Tibial nerve (tissue), 4 donors: Measurements from ENCODE around the gene UACA. TPM values are rescaled to one million over a fixed set of nuclear protein-coding genes. Genes with fewer than 3 reads are reported as not detected.
"Not testable (repeated sequence)": the region's sequence is repeated elsewhere in the genome, so short reads cannot be mapped to it uniquely, and the experiment has no call there.

ENCODE experiments used
- DNase-seq, 2 donors: peaks; one replicate each; pipeline ENCODE4 v3.0.0-alpha.2; 2019; ENCODE audit warnings: low spot score in 2 of 2
- H3K27ac ChIP-seq, 4 donors: fragments of 200-600 bp; sonication (generic) in 3 of 4; one replicate each; pipeline ENCODE4 v1.5.1; 2017 to 2019; ENCODE audit warnings: mild to moderate bottlenecking in 1 of 4
- H3K27me3 ChIP-seq, 2 donors: fragments of 200-600 bp; sonication (generic) in 1 of 2; one replicate each; pipeline versions ENCODE4 v1.5.1 to v1.6.0; 2017 to 2019
- H3K36me3 ChIP-seq, 3 donors: fragments of 200-600 bp; sonication (generic); one replicate each; pipeline ENCODE4 v1.5.1; 2018 to 2019
- H3K4me1 ChIP-seq, 4 donors: fragments of 200-600 bp; sonication (generic) in 3 of 4; one replicate each; pipeline ENCODE4 v1.5.1; 2017 to 2019
- H3K4me3 ChIP-seq, 4 donors: fragments of 200-600 bp; sonication (generic) in 3 of 4; one replicate each; pipeline ENCODE4 v1.5.1; 2017 to 2019; ENCODE audit warnings: mild to moderate bottlenecking in 1 of 4, moderate library complexity in 1 of 4
- H3K9me3 ChIP-seq, 4 donors: fragments of 200-600 bp; sonication (generic) in 3 of 4; one replicate each; pipeline ENCODE4 v1.5.1; 2017 to 2019
- CTCF ChIP-seq, 5 experiments: fragments of 200-600 bp in 3 of 5; fragments of 450-650 bp in 2 of 5; sonication (generic) in 3 of 5; IDR thresholded peaks; one replicate each; pipeline ENCODE4 v1.5.1; 2016 to 2019; ENCODE audit warnings: antibody characterized with exemption in 5 of 5, mild to moderate bottlenecking in 3 of 5, moderate library complexity in 2 of 5
- EP300 ChIP-seq, 2 donors: sonication (generic); formaldehyde crosslinking; IDR thresholded peaks; one replicate each; pipeline ENCODE4 v1.6.1; 2017; ENCODE audit warnings: antibody characterized with exemption in 2 of 2, mild to moderate bottlenecking in 1 of 2
- POLR2A ChIP-seq, 2 donors: fragments of 450-650 bp; IDR thresholded peaks; one replicate each; pipeline ENCODE4 v1.6.1; 2017; ENCODE audit warnings: antibody characterized with exemption in 2 of 2, mild to moderate bottlenecking in 2 of 2, moderate library complexity in 2 of 2
- WGBS, 2 donors: methylation state at CpG; one replicate each; pipeline ENCODE4 v1.1.5; 2018; 5-methylcytosine and 5-hydroxymethylcytosine counted together
- total RNA-seq, 4 donors: library from RNA; depleted of rRNA; stranded (reverse); fragments of >200 nt; gene quantifications; one replicate each; pipeline ENCODE4 v1.1.0, GENCODE V29; 2016

UACA gene
- total RNA-seq, 4 donors from 2014 or later = 107 to 210 (median 168) TPM

GRCh38 chr15:70741107-70741531 lies 22.2 kb downstream of the UACA start:
- Histone ChIP-seq H3K4me1 (peaks cover 0 to 75% (median 29%) of the 10 kb centered on the region in 4 donors), H3K27me3 (no peaks in the 10 kb centered on the region), H3K27ac (peak overlapping the region in 3 of 4 donors; percentile 37 to 83 (median 77)), H3K9me3 (no peaks in the 10 kb centered on the region), H3K4me3 (no peak overlapping the region), H3K36me3 (no peaks in the 10 kb centered on the region)
- TF ChIP-seq CTCF (IDR thresholded peaks at IDR 0.05) (no peak), POLR2A (IDR thresholded peaks at IDR 0.05) (no peak), EP300 (IDR thresholded peaks at IDR 0.05) (peak in 1 of 2 donors; percentile 69)
- WGBS, 2 donors = 0 to 13% methylated on average over 1 of the region's 1 CpG
- peak; percentile 39 to 83 for DNase-seq

GRCh38 chr15:70735040-70735439 lies 28.3 kb downstream of the UACA start:
- H3K4me1 ChIP-seq = peaks cover 0 to 32% (median 0%) of the 10 kb centered on the region in 4 donors
- not testable (repeated sequence) for DNase-seq, H3K36me3 ChIP-seq, H3K9me3 ChIP-seq, H3K4me3 ChIP-seq, H3K27me3 ChIP-seq, H3K27ac ChIP-seq
- 88 to 94% methylated on average over 2 of the region's 3 CpGs for WGBS, 2 donors

GRCh38 chr15:70729164-70729563 lies 34.2 kb downstream of the UACA start:
- H3K9me3 ChIP-seq = peaks cover 0 to 4% (median 0%) of the 10 kb centered on the region in 4 donors
- peaks cover 0 to 6% (median 0%) of the 10 kb centered on the region in 3 donors for H3K36me3 ChIP-seq
- H3K27me3 ChIP-seq = no peaks in the 10 kb centered on the region
- DNase-seq = no peak
- TF ChIP-seq EP300 (IDR thresholded peaks at IDR 0.05) = no peak
- no peak for TF ChIP-seq CTCF (IDR thresholded peaks at IDR 0.05)
- TF ChIP-seq POLR2A (IDR thresholded peaks at IDR 0.05) = no peak
- WGBS, 2 donors = 92 to 95% methylated on average over 5 of the region's 5 CpGs
- peaks cover 0 to 26% (median 0%) of the 10 kb centered on the region in 4 donors for H3K4me1 ChIP-seq
- H3K27ac ChIP-seq = no peak overlapping the region
- no peak overlapping the region for H3K4me3 ChIP-seq

- TF ChIP-seq EP300 (IDR thresholded peaks at IDR 0.05) (no peak), POLR2A (IDR thresholded peaks at IDR 0.05) (no peak), CTCF (IDR thresholded peaks at IDR 0.05) (no peak)
- WGBS, 2 donors = 55 to 65% methylated on average over 1 of the region's 1 CpG
- peaks cover 0 to 6% (median 0%) of the 10 kb centered on the region in 3 donors for H3K36me3 ChIP-seq
- DNase-seq = no peak
- no peaks in the 10 kb centered on the region for H3K27me3 ChIP-seq
- H3K27ac ChIP-seq = peak overlapping the region in 1 of 4 donors; percentile 41
- peaks cover 0 to 4% (median 0%) of the 10 kb centered on the region in 4 donors for H3K9me3 ChIP-seq
- H3K4me1 ChIP-seq = peaks cover 0 to 36% (median 2%) of the 10 kb centered on the region in 4 donors
- H3K4me3 ChIP-seq = no peak overlapping the region
Measured at GRCh38 chr15:70726753-70727152, 36.6 kb downstream of the UACA start.

GRCh38 chr15:70723927-70724326 lies 39.4 kb downstream of the UACA start:
- no peak for DNase-seq
- Histone ChIP-seq H3K27me3 (no peaks in the 10 kb centered on the region), H3K9me3 (no peaks in the 10 kb centered on the region), H3K27ac (no peak overlapping the region), H3K4me3 (no peak overlapping the region), H3K36me3 (peaks cover 0 to 7% (median 0%) of the 10 kb centered on the region in 3 donors), H3K4me1 (peaks cover 0 to 54% (median 2%) of the 10 kb centered on the region in 4 donors)
- WGBS, 2 donors = 91 to 98% methylated on average over 2 of the region's 2 CpGs
- TF ChIP-seq POLR2A (IDR thresholded peaks at IDR 0.05) = no peak
- TF ChIP-seq CTCF (IDR thresholded peaks at IDR 0.05) = no peak
- no peak for TF ChIP-seq EP300 (IDR thresholded peaks at IDR 0.05)

GRCh38 chr15:70723122-70723422 lies 40.3 kb downstream of the UACA start:
- Histone ChIP-seq H3K4me1 (peaks cover 0 to 60% (median 2%) of the 10 kb centered on the region in 4 donors), H3K9me3 (no peaks in the 10 kb centered on the region), H3K36me3 (peaks cover 0 to 6% (median 0%) of the 10 kb centered on the region in 3 donors), H3K4me3 (no peak overlapping the region), H3K27ac (peak overlapping the region in 1 of 4 donors; percentile 27), H3K27me3 (no peaks in the 10 kb centered on the region)
- TF ChIP-seq EP300 (IDR thresholded peaks at IDR 0.05) (no peak), POLR2A (IDR thresholded peaks at IDR 0.05) (no peak)
- 73 to 83% methylated on average over 5 of the region's 5 CpGs for WGBS, 2 donors
- no peak for DNase-seq
